Stimulated activated CD4-positive, alpha-beta T cell treated with anti-CD3 and anti-CD28 coated beads, Interleukin-4, amount 100 ng/mL, for 1 hour (primary cell): ENCODE results near the gene NUDT3.
"Not testable (repeated sequence)": the region's sequence is repeated elsewhere in the genome, so short reads cannot be mapped to it uniquely, and the experiment has no call there.

Source experiments
- DNase-seq: peaks from one replicate; pipeline ENCODE4 v3.0.0-alpha.2; 2020

Gene NUDT3

GRCh38 chr6:34340906-34341480 is 51.5 kb downstream of the NUDT3 start:
- no peak for DNase-seq

GRCh38 chr6:34340394-34340793 is 52.1 kb downstream of the NUDT3 start:
- no peak for DNase-seq

- DNase-seq = no peak
Observed at GRCh38 chr6:34339971-34340370, 52.5 kb downstream of the NUDT3 start.

GRCh38 chr6:34339432-34339831 is 53.0 kb downstream of the NUDT3 start:
- no peak for DNase-seq

- no peak for DNase-seq
Observed at GRCh38 chr6:34338811-34339210, 53.7 kb downstream of the NUDT3 start.

GRCh38 chr6:34338377-34338776 is 54.1 kb downstream of the NUDT3 start:
- DNase-seq = no peak

- DNase-seq = no peak
Observed at GRCh38 chr6:34334796-34335416, 57.6 kb downstream of the NUDT3 start.

- DNase-seq = no peak
Observed at GRCh38 chr6:34333858-34334257, 58.6 kb downstream of the NUDT3 start.

GRCh38 chr6:34332251-34333198 is 59.9 kb downstream of the NUDT3 start:
- DNase-seq = no peak

- DNase-seq = no peak
Observed at GRCh38 chr6:34331371-34332050, 61.0 kb downstream of the NUDT3 start.

- not testable (repeated sequence) for DNase-seq
Observed at GRCh38 chr6:34329814-34330213, 62.7 kb downstream of the NUDT3 start.

GRCh38 chr6:34328969-34329368 is 63.5 kb downstream of the NUDT3 start:
- DNase-seq = no peak

GRCh38 chr6:34327313-34328205 is 64.9 kb downstream of the NUDT3 start:
- DNase-seq = not testable (repeated sequence)

- no peak for DNase-seq
Observed at GRCh38 chr6:34325633-34326032, 66.8 kb downstream of the NUDT3 start.

GRCh38 chr6:34324738-34325444 is 67.6 kb downstream of the NUDT3 start:
- DNase-seq = no peak

GRCh38 chr6:34324221-34324620 is 68.2 kb downstream of the NUDT3 start:
- not testable (repeated sequence) for DNase-seq

- no peak for DNase-seq
Observed at GRCh38 chr6:34323300-34323699, 69.2 kb downstream of the NUDT3 start.

- no peak for DNase-seq
Observed at GRCh38 chr6:34322732-34323131, 69.7 kb downstream of the NUDT3 start.

- DNase-seq = no peak
Observed at GRCh38 chr6:34321821-34322220, 70.6 kb downstream of the NUDT3 start.

GRCh38 chr6:34319471-34319885 is 73.0 kb downstream of the NUDT3 start:
- DNase-seq = no peak
